Measurements from ENCODE around the gene DYNC1H1. TPM values are rescaled to one million over a fixed set of nuclear protein-coding genes. Genes with fewer than 3 reads are reported as not detected.

The DYNC1H1 gene
- total RNA-seq, 1 experiment from 2014 or later: 409 TPM

- peak; percentile 89 for DNase-seq (ENCODE audit: low read depth)
Observed at GRCh38 chr14:102086972-102087761, 122.8 kb downstream of the DYNC1H1 start, which contains the start of gene HSP90AA1. Gene HSP90AA1, minus strand, starts transcription at chr14:102087044. Its CDS starts 666 bp downstream, at chr14:102086378.

- no peak for DNase-seq (ENCODE audit: low read depth)
Observed at GRCh38 chr14:102087762-102088011, 123.3 kb downstream of the DYNC1H1 start.

GRCh38 chr14:102088012-102088792 is 123.8 kb downstream of the DYNC1H1 start:
- no peak for DNase-seq (ENCODE audit: low read depth)

GRCh38 chr14:102089621-102090343 is 125.4 kb downstream of the DYNC1H1 start:
- DNase-seq (ENCODE audit: low read depth): no peak

GRCh38 chr14:102090713-102091112 is 126.3 kb downstream of the DYNC1H1 start:
- no peak for DNase-seq (ENCODE audit: low read depth)

GRCh38 chr14:102092806-102093205 is 128.4 kb downstream of the DYNC1H1 start:
- DNase-seq (ENCODE audit: low read depth): no peak

- no peak for DNase-seq (ENCODE audit: low read depth)
Observed at GRCh38 chr14:102094101-102094500, 129.7 kb downstream of the DYNC1H1 start.

GRCh38 chr14:102095231-102095870 is 131.0 kb downstream of the DYNC1H1 start:
- DNase-seq (ENCODE audit: low read depth): peak; percentile 69

- no peak for DNase-seq (ENCODE audit: low read depth)
Observed at GRCh38 chr14:102095871-102096568, 131.6 kb downstream of the DYNC1H1 start.

- peak; percentile 68 for DNase-seq (ENCODE audit: low read depth)
Observed at GRCh38 chr14:102096569-102097188, 132.3 kb downstream of the DYNC1H1 start.

GRCh38 chr14:102097441-102098135 is 133.2 kb downstream of the DYNC1H1 start:
- no peak for DNase-seq (ENCODE audit: low read depth)

- no peak for DNase-seq (ENCODE audit: low read depth)
Observed at GRCh38 chr14:102103062-102103695, 138.8 kb downstream of the DYNC1H1 start.

GRCh38 chr14:102105369-102105768 is 141.0 kb downstream of the DYNC1H1 start:
- DNase-seq (ENCODE audit: low read depth): no peak

Small RNAs within 50 kb of the gene (small RNA-seq; reads per million reads assigned to genes)
- not detected for gene AL118558.2
- not detected for gene RN7SL472P

Other genes starting within 250 kb of the DYNC1H1 start
- gene PPP2R5C, start 202.9 kb upstream of the DYNC1H1 start, total RNA-seq (2014; rRNA removed; shearing (Covaris generic)): 89.3 and 93.2 TPM in 2 replicates
- gene HSP90AA1, start 122.5 kb downstream of the DYNC1H1 start, total RNA-seq (2014; rRNA removed; shearing (Covaris generic)): 341 and 404 TPM in 2 replicates
- gene WDR20, start 175.3 kb downstream of the DYNC1H1 start, total RNA-seq (2014; rRNA removed; shearing (Covaris generic)): 18.7 and 21.6 TPM in 2 replicates